Measurements from ENCODE around the gene MBD4.

GRCh38 chr3:129442486-129442885, 2.7 kb upstream of the MBD4 start:
- TF ChIP-seq CTCF (IDR thresholded peaks at IDR 0.05) (no peak), EP300 (IDR thresholded peaks at IDR 0.05) (no peak)
